Activated T-cell treated with anti-CD3 and anti-CD28 coated beads for 48 hours (primary cell): ENCODE data around the gene DOK7.

ENCODE experiments used
- DNase-seq: peaks from one replicate; pipeline ENCODE4 v3.0.0-alpha.2; 2020; ENCODE audit warnings: low read depth

Gene DOK7

GRCh38 chr4:3427706-3428446 is 35.2 kb upstream of the DOK7 start:
- DNase-seq: no peak

- no peak for DNase-seq
Observed at GRCh38 chr4:3429651-3430050, 33.5 kb upstream of the DOK7 start.

GRCh38 chr4:3430524-3430923 is 32.6 kb upstream of the DOK7 start:
- DNase-seq: no peak

- no peak for DNase-seq
Observed at GRCh38 chr4:3431446-3431993, 31.6 kb upstream of the DOK7 start.

- DNase-seq: no peak
Observed at GRCh38 chr4:3432381-3432790, 30.7 kb upstream of the DOK7 start.

GRCh38 chr4:3433138-3433869 is 29.8 kb upstream of the DOK7 start:
- no peak for DNase-seq

GRCh38 chr4:3434881-3435685 is 28.0 kb upstream of the DOK7 start:
- no peak for DNase-seq

- no peak for DNase-seq
Observed at GRCh38 chr4:3435686-3435956, 27.5 kb upstream of the DOK7 start.

GRCh38 chr4:3436048-3436797 is 26.9 kb upstream of the DOK7 start:
- DNase-seq: no peak

GRCh38 chr4:3436798-3437581 is 26.1 kb upstream of the DOK7 start:
- DNase-seq: no peak

- no peak for DNase-seq
Observed at GRCh38 chr4:3437582-3437936, 25.5 kb upstream of the DOK7 start.

- DNase-seq: no peak
Observed at GRCh38 chr4:3437998-3438846, 24.9 kb upstream of the DOK7 start.

- no peak for DNase-seq
Observed at GRCh38 chr4:3438847-3439180, 24.3 kb upstream of the DOK7 start.

- DNase-seq: no peak
Observed at GRCh38 chr4:3439391-3439790, 23.7 kb upstream of the DOK7 start.

- no peak for DNase-seq
Observed at GRCh38 chr4:3440011-3440410, 23.1 kb upstream of the DOK7 start.

- DNase-seq: no peak
Observed at GRCh38 chr4:3440979-3441500, 22.1 kb upstream of the DOK7 start.

- no peak for DNase-seq
Observed at GRCh38 chr4:3441501-3442459, 21.3 kb upstream of the DOK7 start, which contains the start of gene HGFAC. Gene HGFAC, plus strand, starts transcription at chr4:3441968. Its CDS starts 34 bp downstream, at chr4:3442002.

- DNase-seq: no peak
Observed at GRCh38 chr4:3442460-3442958, 20.6 kb upstream of the DOK7 start.
